Renal cortex interstitium (tissue), 11 donors: ENCODE measurements around the gene TOMM70. TPM values are rescaled to one million over a fixed set of nuclear protein-coding genes. Genes with fewer than 3 reads are reported as not detected.

ENCODE experiments used
- DNase-seq, 11 donors: peaks; one replicate each; pipeline ENCODE4 v3.0.0-alpha.2; 2013; ENCODE audit warnings: low read depth in 9 of 11, low spot score in 4 of 11; ENCODE audit errors: extremely low read depth in 1 of 11
- polyA plus RNA-seq, 3 donors: library from polyadenylated mRNA; unstranded; fragments of 120-200 nt; gene quantifications; one replicate each; pipeline ENCODE4 v1.2.1, GENCODE V29; 2013; ENCODE audit not compliant: insufficient read length in 3 of 3

Gene TOMM70
- polyA plus RNA-seq, 3 donors = 68.4 to 85.3 (median 69.9) TPM

DNA sequence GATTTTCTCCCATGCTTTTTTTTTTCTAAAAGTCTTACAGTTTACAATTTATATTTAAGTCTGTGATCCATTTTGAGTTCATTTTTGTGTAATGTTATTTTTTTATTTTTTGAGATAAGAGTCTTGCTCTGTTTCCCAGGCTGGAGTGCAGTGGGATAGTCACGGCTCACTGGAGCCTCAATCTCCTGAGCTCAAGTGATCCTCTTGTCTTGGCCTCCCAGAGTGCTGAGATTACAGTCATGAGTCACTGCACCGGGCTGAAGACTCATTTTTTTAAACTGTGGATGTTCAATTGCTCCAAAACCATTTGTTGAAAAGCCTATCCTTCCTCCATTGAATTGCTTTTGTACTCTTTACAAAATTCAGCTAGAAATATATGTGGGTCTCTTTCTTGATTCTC lies 20.0 kb upstream of the TOMM70 start:
- no peak for DNase-seq

DNA sequence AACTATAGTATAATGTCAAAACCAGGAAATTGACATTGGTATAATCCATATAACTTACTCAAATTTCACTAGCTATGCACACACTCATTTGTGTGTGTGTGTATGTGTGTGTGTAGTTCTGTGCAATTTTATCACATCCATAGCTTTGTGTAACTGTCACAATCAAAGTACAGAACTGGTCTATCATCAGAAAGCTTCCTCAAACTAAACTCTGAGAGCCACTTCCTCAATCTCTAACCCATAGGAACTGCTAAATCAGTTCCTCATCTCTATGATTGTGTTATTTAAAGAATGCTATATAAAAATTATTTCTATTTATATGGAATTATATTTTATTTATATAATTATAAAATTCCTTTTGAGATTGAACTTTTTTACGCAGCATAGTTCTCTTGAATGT lies 18.5 kb upstream of the TOMM70 start:
- DNase-seq = no peak

DNA sequence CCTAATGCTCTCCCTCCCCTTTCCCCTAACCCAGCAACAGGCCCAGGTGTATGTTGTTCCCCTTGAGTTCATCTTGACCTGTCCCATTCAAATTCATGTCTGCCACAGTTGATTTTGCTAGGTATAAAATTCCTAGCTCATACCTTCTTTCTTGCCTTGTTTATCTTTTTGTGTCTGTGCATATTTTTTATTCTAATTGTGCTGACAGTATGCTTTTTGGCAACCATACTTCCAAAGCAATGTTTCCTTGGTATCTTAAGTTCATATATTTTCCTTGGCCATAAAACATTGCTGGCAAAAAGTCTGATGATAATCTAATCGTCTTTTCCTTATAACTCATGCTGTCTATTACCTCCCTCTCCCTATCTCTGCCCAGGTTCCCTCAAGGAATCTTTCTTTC lies 16.0 kb upstream of the TOMM70 start:
- no peak for DNase-seq

DNA sequence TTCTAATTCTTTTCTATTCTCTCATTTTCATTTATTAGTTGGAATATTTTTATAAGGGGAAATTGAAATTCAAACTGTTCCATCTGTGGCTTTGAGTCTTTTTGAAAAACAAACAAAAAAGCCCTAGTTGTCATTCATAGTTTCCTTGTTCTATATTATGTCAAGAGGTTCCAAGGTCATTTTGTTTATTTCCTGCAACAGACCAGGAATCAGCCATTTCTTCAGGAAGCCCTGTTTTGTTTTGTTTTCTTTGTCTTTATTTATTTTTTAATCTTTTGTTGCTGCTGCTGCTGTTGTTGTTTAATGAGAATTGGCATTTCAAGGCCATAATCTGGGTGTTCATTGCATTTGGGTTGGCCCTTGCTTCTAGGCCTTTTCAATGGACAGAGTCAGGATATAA lies 15.3 kb upstream of the TOMM70 start:
- no peak for DNase-seq

DNA sequence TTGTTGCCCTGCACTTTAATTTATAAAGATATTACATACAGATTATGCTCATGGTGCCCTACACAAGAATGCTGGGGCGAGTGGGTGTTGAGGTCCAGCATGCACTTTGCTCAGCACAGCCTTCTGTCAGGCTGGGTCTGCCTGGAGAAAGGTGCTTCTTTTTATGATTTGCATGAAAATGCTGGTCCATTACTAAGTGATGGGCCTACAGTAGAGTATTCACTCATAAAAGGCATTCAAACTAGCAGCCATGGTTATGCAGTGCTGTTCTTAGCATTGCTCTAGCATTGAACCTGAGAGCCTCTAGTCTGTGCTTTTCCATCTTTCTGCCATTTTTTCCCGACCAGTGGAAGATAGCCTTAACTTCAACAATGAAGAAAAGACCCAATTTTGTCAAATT lies 12.7 kb upstream of the TOMM70 start:
- no peak for DNase-seq

DNA sequence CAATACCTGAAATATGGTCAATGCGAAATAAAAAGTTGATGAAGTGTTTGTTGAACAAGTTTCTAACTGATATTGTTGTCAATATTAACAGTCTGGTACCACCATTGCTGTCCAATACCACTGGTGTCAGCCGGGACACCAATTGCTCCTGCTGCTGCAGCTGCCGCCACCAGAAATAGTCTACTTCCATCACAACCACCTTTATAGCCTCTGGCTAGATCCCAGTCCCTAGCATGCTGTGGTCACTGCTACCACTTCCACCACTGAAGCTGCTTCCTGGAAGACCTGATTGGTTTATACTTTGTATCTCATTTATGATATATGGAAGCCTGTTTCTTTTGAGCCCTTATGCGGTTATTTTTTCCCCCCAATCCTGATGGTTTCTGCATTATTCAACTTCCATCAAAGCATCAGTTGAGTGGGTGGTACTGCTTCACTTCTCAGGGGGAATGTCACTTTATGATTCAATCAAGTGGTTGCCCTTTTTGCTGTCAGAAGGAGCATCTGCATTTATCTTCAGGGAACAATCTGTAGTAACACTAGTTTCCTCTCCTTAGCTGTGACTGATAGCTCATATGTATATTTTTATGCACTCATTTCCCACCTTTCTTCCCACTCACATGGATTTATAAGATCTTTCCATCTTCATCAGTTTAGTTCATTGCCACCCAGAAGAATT lies 12.2 kb upstream of the TOMM70 start:
- DNase-seq = no peak

DNA sequence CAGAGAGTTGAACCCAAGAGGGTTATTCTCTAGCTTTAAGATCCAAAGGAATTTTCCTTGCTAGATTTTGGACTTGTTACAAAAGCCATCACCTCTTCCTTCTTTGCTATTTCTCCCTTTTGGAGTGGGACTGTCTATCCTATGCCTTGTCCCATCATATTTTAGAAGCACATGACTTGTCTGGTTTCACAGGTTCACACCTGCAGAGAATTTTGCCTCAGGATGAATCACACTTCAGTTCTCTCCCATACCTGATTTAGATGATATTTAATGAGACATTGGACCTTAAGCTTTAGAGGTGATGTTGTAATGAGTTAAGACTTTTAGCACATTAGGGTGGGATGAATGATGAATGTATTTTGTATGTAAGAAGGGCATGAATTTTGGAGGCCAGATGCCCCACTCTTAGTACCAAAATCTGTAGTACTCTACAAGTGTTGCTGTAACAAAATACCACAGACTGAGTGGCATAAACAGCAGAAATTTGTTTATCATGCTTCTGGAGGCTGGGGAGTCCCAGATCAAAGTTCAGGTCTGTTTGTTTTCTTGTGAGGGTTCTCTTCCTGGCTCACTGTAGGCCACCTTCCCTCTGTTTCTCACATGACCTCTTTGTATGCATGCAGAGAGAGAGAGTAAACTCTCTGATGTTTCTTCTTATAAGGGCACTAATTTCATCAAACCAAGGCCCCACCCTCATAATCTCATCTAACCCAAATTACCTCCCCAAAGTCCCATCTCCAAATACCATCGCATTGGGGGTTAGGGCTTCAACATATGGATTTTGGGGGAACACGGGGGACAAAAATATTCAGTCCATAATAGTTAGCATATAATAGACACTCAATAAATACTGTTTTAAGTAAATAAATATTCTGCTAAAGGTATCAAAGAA lies 10.4 kb upstream of the TOMM70 start:
- DNase-seq = no peak

DNA sequence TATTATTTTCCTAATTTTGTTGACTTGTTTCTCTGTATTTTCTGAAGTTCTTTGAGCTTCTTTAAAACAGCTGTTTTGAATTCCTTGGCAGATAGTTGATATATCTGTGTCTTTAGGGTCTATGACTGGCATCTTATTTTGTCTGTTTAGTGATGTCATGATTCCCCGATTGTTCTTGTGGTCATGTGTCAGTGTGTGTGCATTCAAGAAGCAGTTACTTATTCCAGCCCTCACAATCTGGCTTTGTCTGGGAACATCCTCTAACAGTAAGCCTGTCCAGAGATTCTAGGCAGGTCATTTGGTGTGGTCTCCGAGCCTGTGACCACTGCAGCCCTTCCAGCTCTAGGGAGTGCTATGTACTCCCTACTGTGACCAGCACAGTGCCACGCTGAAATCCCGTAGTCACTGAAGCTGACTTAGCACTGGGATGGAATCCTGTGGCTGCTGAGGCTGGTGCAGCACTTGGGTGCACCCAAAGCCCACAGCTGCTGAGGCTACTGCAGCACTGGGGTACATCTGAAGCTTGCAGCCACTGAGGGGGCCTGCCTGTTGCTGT lies 7.2 kb upstream of the TOMM70 start:
- DNase-seq = no peak

DNA sequence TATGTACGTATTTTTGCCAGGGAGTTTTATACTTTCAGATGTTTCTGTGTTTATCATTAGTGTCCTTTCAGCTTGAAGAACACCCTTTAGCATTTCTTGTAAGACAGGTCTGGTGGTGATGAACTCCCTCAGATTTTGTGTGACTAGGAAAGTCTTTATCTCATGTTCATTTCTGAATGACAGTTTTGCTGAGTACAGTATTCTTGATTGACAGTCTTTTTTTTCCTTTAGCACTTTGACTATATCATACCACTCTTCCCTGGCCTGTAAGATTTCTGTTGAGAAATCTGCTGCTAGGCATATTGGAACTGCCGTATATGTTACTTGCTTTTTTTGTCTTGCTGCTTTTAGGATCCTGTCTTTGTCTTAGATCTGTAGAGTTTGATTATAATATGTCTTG lies 6.3 kb upstream of the TOMM70 start:
- no peak for DNase-seq

DNA sequence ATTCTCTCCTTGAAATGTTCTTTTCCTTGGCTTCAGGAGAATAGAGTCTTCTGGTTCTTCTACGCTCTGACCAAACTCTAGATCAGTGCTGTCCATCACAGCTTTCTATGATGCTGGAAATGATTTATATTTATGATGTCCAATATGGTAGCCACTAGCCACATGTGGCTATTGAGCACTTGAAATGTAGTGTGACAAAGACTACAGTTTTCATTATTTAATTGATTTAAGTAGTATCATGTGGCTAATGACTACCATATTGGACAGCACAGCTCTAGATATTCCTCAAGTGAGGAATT lies 3.3 kb upstream of the TOMM70 start:
- no peak for DNase-seq

DNA sequence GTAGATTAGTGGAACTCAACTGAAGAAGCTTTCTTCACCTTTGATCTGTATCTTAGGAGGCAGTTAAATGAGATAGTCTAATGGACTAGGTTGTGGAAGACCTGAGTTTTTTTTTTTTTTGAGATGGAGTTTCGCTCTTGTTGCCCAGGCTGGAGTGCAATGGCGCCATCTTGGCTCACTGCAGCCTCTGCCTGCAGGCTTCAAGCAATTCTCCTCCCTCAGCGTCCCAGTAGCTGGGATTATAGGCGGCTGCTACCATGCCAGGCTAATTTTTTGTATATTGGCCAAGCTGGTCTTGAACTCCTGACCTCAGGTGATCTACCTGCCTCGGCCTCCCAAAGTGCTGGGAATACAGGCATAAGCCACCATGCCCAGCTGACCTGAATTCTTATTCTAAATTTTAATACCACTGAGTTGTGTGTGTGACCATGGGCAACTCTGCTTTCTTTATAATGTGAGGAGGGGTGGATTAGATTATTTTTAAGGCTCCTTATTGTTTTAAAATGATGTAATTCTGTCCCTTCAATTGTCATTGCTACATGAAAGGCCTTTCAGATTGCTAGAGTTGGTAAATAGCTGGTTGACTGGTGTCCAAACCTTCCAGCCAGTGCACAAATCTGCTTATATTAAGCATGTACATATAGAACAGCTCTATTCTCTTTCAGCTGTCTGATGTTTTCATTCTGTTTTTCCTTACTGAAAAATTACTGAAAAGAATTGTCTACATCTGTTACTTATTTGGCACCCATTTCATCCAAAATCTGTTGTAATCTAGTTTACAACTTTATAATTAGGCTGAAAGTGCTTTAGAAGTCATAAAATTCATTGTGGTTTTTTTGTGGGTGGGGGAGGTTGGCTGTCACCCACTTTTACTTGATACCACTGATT lies 2.7 kb upstream of the TOMM70 start:
- no peak for DNase-seq

DNA sequence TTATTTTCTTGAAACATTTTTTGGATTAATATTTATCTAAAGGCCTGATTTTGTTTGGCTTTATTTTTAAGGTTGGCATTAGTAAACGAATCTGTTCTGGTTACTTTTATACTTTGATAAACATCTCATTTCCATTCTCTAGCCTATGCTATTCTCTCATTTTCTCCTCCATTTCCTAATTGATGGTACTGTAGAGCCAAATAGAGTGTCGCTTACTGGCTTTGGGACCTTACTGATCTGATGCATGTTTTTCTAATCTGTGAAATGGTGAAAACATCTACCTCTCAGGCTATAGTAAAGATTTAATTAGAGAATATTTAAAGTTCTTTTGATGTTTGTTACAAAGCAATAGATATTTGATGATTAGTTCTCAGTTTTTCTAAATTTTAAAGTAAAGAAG lies 2.0 kb upstream of the TOMM70 start:
- no peak for DNase-seq

DNA sequence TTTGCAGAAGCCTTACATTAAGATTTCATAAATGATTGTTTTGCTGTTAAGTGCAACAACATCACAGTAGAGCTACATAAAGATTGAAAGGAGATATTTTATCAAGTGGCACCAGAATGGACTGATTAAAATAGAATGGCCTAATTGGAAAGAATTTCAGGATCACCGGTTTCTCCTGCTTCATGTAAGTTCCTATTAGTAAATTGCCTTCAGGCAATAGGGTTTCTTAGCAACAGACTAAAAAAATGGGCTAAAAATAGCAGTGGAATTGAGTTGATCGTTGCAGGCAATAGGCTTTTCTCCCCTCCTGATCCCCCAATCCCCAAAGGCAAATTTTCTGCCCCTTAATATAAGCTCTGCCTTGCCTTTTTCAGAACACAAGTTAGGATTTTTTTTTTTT lies 1.4 kb upstream of the TOMM70 start:
- DNase-seq = peak in 8 of 11 donors; percentile 24 to 56 (median 46)

DNA sequence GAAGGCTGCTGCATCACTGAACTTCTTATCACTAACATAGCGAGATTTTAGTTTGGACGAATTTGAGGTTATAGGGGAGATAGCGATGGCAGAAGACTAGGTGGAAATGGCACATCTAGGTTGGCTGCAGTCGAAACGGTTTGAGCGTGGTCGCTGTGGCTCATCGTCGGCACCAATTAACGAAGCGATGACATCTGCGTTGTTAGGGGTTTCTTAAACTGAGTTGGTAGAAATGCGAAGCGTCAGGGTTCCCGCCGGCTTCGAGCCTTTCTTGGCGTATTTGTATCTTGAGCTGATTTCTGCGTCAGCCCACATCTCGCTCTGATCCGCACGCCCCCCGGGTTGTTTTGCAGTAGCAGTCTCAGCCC lies 769 bp upstream of the TOMM70 start:
- peak in 6 of 11 donors; percentile 21 to 44 (median 37) for DNase-seq

DNA sequence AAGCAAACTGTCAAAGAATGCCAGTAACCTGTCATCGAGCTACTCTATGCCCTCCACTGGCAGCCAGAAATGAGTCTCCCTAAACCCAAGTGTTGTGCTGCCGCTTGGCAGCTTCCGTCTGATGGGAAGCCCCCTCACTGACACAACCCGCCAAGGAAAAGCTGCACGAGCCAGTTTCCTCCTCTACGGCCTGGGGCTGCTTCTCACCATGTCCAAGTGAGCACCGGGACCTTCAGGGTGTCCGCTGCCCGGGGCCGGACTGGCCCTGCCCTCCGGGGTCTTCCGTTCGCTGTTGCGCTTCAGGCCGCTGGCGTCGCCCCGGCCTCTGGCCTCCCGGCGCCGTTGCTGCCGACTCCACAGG lies 490 bp downstream of the TOMM70 start:
- DNase-seq = no peak

DNA sequence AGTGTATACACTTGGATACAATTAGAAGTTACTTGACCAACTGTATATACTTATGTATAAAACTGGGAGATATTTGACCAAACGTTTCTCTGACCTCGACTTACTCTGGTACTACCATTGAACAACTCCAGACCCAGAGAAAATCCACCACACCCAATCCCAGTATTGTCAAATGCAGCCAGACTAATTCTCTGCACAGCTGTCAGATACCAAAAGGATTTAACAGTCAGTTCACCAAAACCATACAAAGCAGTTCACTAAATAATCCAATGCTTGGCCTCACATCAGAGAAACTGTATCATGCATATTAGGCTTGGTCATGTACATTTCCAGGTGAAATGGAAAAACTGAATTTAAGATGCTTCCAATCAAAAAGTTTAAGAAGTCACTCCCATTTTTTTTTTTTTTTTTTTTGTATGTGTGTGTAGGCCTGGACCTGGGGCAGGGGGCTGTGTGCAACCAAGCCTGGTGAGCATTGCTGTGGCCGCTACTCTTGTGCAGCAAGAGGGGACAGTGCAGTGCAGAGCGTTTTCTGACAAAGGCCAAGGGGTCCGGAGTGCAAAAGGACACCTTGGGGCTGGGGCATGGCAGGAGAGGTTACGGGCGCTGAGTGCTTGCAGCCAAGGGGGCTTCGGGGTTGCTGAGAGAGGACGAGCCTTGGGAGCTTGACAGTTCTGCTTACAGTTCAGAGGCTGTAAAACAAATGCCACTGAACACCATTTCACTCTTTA lies 1.4 kb downstream of the TOMM70 start:
- DNase-seq = no peak

DNA sequence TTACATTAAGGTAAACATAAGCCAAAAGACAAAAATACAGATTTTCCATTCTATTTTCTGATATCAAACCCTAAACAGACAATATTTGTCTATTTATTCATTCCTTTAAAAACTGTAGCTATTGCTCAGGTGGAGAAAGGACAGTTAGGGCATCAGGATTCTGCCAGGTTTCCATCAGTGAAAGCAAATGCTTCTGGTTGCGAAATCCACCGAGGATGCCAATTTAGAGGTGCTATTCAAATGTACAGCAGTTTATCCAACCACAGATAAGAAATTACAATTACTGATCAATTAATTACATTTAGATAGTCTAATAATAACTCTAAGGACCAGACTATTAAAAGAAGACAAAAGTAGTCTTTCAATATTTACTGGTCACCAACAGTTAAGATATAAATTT lies 3.9 kb downstream of the TOMM70 start:
- no peak for DNase-seq

DNA sequence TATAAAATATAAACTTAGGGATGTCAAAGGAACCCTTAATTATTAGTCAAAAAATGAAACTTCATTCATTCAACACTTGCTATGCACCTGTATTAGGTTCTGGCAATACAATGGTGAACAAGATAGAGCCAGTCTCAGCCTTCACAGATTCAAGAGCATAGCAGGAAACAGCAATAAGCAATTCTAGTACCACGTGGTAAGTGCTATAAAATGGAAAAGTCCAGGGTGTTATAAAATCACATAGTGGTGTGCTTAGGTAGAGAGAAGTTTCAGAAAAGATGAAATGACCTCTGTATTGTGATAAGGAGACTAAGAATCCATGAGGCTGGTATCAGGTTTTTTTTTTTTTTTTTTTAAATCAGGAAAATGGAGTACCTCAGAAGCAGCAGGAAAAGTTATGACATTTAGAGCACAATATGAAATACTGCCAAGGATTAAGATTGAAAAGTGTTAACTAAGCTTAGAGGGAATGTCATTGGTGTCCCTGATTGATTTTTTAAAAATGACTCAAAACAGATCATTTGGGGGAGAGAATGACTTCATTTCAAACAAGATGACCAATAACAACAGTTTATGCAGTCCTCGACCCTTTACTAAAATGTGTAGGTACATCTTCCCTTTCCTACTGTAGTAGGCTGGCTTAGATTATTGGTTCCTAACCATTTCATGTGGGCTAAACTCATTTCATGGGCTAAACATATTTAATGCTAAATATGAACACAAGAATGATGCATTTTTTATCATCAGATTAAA lies 5.0 kb downstream of the TOMM70 start:
- DNase-seq = no peak
